IMR-90 (cell line): ENCODE data around the gene CDC5L. TPM values are rescaled to one million over a fixed set of nuclear protein-coding genes. Genes with fewer than 3 reads are reported as not detected.

Experiments
- ATAC-seq: fragments of 200-7000 bp; cut with Tn5 transposase; 2 replicates; pipeline ENCODE4 v1.9.1; 2020; ENCODE audit warnings: low read depth, mild to moderate bottlenecking, moderate library complexity
- BruUV-seq: library from RNA; stranded (reverse); fragments of 400-500 nt; replicated peaks from 2 replicates; lab custom pipeline; 2021; lab: Mats Ljungman, UMichigan
- CTCF ChIA-PET: fragments of 300-600 bp; formaldehyde crosslinking; extraction: SDS; loops from one replicate; lab custom pipeline; 2021; ENCODE audit warnings: antibody characterized with exemption; lab: Yijun Ruan, JAX
- POLR2A ChIA-PET: fragments of 300-600 bp; sonication (Branson Sonifier 250); formaldehyde crosslinking; loops from one replicate; lab custom pipeline; 2022; ENCODE audit warnings: antibody characterized with exemption; ENCODE audit not compliant: unreplicated experiment; lab: Charles Lee
- DNase-seq: peaks from one replicate; pipeline ENCODE4 v3.0.0; 2013
- H2AFZ ChIP-seq: replicated peaks from 2 replicates; pipeline ENCODE3; 2013; ENCODE audit warnings: low read length, mild to moderate bottlenecking; ENCODE audit not compliant: poor library complexity
- H2AK5ac ChIP-seq: 2 replicates; pipeline ENCODE4 v1.6.1; 2013; ENCODE audit warnings: low read depth, low read length, inconsistent platforms
- H2AK9ac ChIP-seq: replicated peaks from 2 replicates; pipeline ENCODE3; 2013; ENCODE audit warnings: mild to moderate bottlenecking, low read depth, low read length, moderate library complexity; ENCODE audit not compliant: poor library complexity
- H2BK120ac ChIP-seq: 2 replicates; pipeline ENCODE4 v1.6.1; 2013; ENCODE audit warnings: low read depth, low read length, inconsistent platforms
- H2BK15ac ChIP-seq: 3 replicates; pipeline ENCODE4 v1.6.1; 2013; ENCODE audit warnings: low read depth, low read length, inconsistent platforms
- H2BK20ac ChIP-seq: 2 replicates; pipeline ENCODE4 v1.6.1; 2013; ENCODE audit warnings: low read depth, mild to moderate bottlenecking, inconsistent platforms, low read length, moderate library complexity
- H2BK5ac ChIP-seq: 2 replicates; pipeline ENCODE4 v1.6.1; 2013; ENCODE audit warnings: mild to moderate bottlenecking, low read depth, low read length, inconsistent platforms; ENCODE audit not compliant: poor library complexity, severe bottlenecking
- H3K14ac ChIP-seq: replicated peaks from 2 replicates; pipeline ENCODE4 v1.6.1; 2013; ENCODE audit warnings: low read depth, low read length, inconsistent platforms
- H3K18ac ChIP-seq: 2 replicates; pipeline ENCODE4 v1.6.1; 2013; ENCODE audit warnings: low read depth, low read length, control low read depth
- H3K23ac ChIP-seq: 2 replicates; pipeline ENCODE4 v1.6.1; 2013; ENCODE audit warnings: low read depth, low read length, inconsistent platforms
- H3K27ac ChIP-seq: 2 replicates; pipeline ENCODE4 v1.5.1; 2013; ENCODE audit warnings: mild to moderate bottlenecking, control low read depth, low read length; ENCODE audit not compliant: insufficient read depth
- H3K27me3 ChIP-seq: 2 replicates; pipeline ENCODE4 v1.6.1; 2013; ENCODE audit warnings: low read length; ENCODE audit not compliant: control insufficient read depth, insufficient read depth
- H3K36me3 ChIP-seq: 2 replicates; pipeline ENCODE4 v1.6.1; 2013; ENCODE audit warnings: low read length, mixed read lengths; ENCODE audit not compliant: control insufficient read depth, insufficient read depth
- H3K4ac ChIP-seq: 2 replicates; pipeline ENCODE4 v1.6.1; 2013; ENCODE audit warnings: low read depth, low read length, inconsistent platforms
- H3K4me1 ChIP-seq: 2 replicates; pipeline ENCODE4 v1.6.1; 2013; ENCODE audit warnings: low read length, mixed read lengths; ENCODE audit not compliant: control insufficient read depth, insufficient read depth
- H3K4me2 ChIP-seq: 2 replicates; pipeline ENCODE4 v1.6.1; 2013; ENCODE audit warnings: low read depth, mild to moderate bottlenecking, control low read depth, low read length, moderate library complexity
- H3K4me3 ChIP-seq: 2 replicates; pipeline ENCODE4 v1.5.1; 2013; ENCODE audit warnings: low read depth, mild to moderate bottlenecking, control low read depth, low read length, moderate library complexity; ENCODE audit not compliant: insufficient read depth
- H3K56ac ChIP-seq: 2 replicates; pipeline ENCODE4 v1.6.1; 2013; ENCODE audit warnings: low read length, inconsistent platforms; ENCODE audit not compliant: insufficient read depth; ENCODE audit errors: extremely low read depth
- H3K79me1 ChIP-seq, 2 experiments: 2 replicates each; pipeline ENCODE4 v1.6.1; 2013; ENCODE audit warnings: low read length in 2 of 2, inconsistent platforms in 1 of 2, low read depth in 1 of 2
- H3K9ac ChIP-seq: 2 replicates; pipeline ENCODE4 v1.6.1; 2013; ENCODE audit warnings: low read depth, low read length, control low read depth
- H3K9me1 ChIP-seq: 2 replicates; pipeline ENCODE4 v1.6.1; 2013; ENCODE audit warnings: low read length, inconsistent platforms; ENCODE audit not compliant: insufficient read depth
- H3K9me3 ChIP-seq: 2 replicates; pipeline ENCODE4 v1.6.1; 2013; ENCODE audit warnings: low read length; ENCODE audit not compliant: control insufficient read depth, insufficient read depth
- H4K20me1 ChIP-seq: 2 replicates; pipeline ENCODE4 v1.6.1; 2013; ENCODE audit warnings: low read length, inconsistent platforms; ENCODE audit not compliant: insufficient read depth
- H4K5ac ChIP-seq: 2 replicates; pipeline ENCODE4 v1.6.1; 2013; ENCODE audit warnings: mild to moderate bottlenecking, low read depth, low read length, control low read depth
- H4K8ac ChIP-seq, 2 experiments: 2 replicates each; pipeline ENCODE4 v1.6.1; 2013; ENCODE audit warnings: low read depth in 2 of 2, low read length in 2 of 2, control low read depth in 1 of 2, inconsistent platforms in 1 of 2
- H4K91ac ChIP-seq: 2 replicates; pipeline ENCODE4 v1.6.1; 2013; ENCODE audit warnings: low read depth, low read length, inconsistent platforms; ENCODE audit not compliant: insufficient read depth
- RAD21 ChIP-seq: IDR thresholded peaks from 2 replicates; pipeline ENCODE4 v1.6.1; 2012; ENCODE audit warnings: low read length, improper control_type of control experiment
- RFX5 ChIP-seq: IDR thresholded peaks from 2 replicates; pipeline ENCODE4 v1.8.0; 2012; ENCODE audit warnings: low read depth, mild to moderate bottlenecking, low read length, moderate library complexity
- WGBS, 2 experiments: methylation state at CpG; one replicate each; pipeline versions ENCODE4 v1.1.5 to v1.1.7; 2013; ENCODE audit warnings: missing lambda C conversion rate in 2 of 2; ENCODE audit not compliant: insufficient read length in 1 of 2; ENCODE audit errors: extremely low coverage in 2 of 2; 5-methylcytosine and 5-hydroxymethylcytosine counted together
- dilution Hi-C: fragments of 300-500 bp; cut with HindIII; formaldehyde crosslinking; loops from one replicate; pipeline ENCODE4 v1.14.3; 2018; ENCODE audit warnings: low sequenced_read_pairs; ENCODE audit not compliant: unreplicated experiment
- in situ Hi-C: fragments of 300-500 bp; cut with MboI; formaldehyde crosslinking; loops from 3 replicates; pipeline ENCODE4 v1.14.3; 2019; ENCODE audit warnings: low sequenced_read_pairs, inconsistent platforms, mixed read lengths
- intact Hi-C: fragments of 100-400 bp; cut with micrococcal nuclease; formaldehyde crosslinking; loops from 2 replicates; pipeline ENCODE4 v1.10.0; 2022
- polyA plus RNA-seq, 3 experiments: library from polyadenylated mRNA; depleted of rRNA; stranded (reverse); fragments of >200 nt; gene quantifications; 2 replicates each; pipeline ENCODE4 v1.2.3, GENCODE V29; 2012; ENCODE audit warnings: low replicate concordance in 1 of 3
- total RNA-seq: library from RNA; depleted of rRNA; stranded (reverse); fragments of >200 nt; gene quantifications from 2 replicates; pipeline ENCODE4 v1.2.3, GENCODE V29; 2012

Gene CDC5L
- total and polyA plus RNA-seq, 2 of the 4 experiments (the other 2 are of a cell fraction), result 9.9 to 17.7 TPM

GRCh38 chr6:44377484-44377883, 10.0 kb upstream of the CDC5L start:
- Histone ChIP-seq H2BK15ac (no peak overlapping the region), H3K9me1 (no peaks in the 10 kb centered on the region), H3K9ac (no peak overlapping the region), H3K4me3 (no peak overlapping the region), H3K36me3 (no peaks in the 10 kb centered on the region), H3K27me3 (peaks cover 44% of the 10 kb centered on the region), H3K4me1 (no peaks in the 10 kb centered on the region), H3K9me3 (no peaks in the 10 kb centered on the region), H3K27ac (no peak overlapping the region), H3K79me1 (no peaks in the 10 kb centered on the region), H3K4ac (no peak overlapping the region), H3K18ac (no peak overlapping the region), H4K5ac (no peak overlapping the region), H4K91ac (no peak overlapping the region), H3K14ac (no peak overlapping the region), H2AFZ (no peak overlapping the region), H4K20me1 (no peaks in the 10 kb centered on the region), H2BK120ac (no peak overlapping the region), H3K56ac (no peak overlapping the region), H2AK9ac (no peak overlapping the region), H2BK5ac (no peak overlapping the region), H2BK20ac (no peak overlapping the region), H3K4me2 (no peak overlapping the region), H3K23ac (no peak overlapping the region), H2AK5ac (no peak overlapping the region), H4K8ac (no peak overlapping the region)
- TF ChIP-seq RFX5 (no peak), RAD21 (no peak)
- DNase-seq (no peak), ATAC-seq (no peak)
- WGBS, 2 experiments, result no CpG with 5 or more reads among the region's 3 CpGs
- intact Hi-C loops (no loop called here), dilution Hi-C loops (no loop called here), in situ Hi-C loops (no loop called here)
- POLR2A ChIA-PET, result no interaction called here
- CTCF ChIA-PET, result no interaction called here
- no TSS peak for BruUV-seq
